Stomach (tissue), 4 donors: ENCODE results near the gene SOX12.

Experiments
- CTCF ChIP-seq, 7 experiments: fragments of 450-650 bp in 4 of 7; fragments of 200-600 bp in 3 of 7; sonication (generic) in 3 of 7; IDR thresholded peaks; one replicate each; pipeline ENCODE4 v1.5.1; 2016 to 2019; ENCODE audit warnings: antibody characterized with exemption in 7 of 7, control low read depth in 2 of 7, mild to moderate bottlenecking in 1 of 7
- EP300 ChIP-seq: sonication (generic); formaldehyde crosslinking; IDR thresholded peaks from one replicate; pipeline ENCODE4 v1.6.1; 2017; ENCODE audit warnings: antibody characterized with exemption
- POLR2A ChIP-seq, 4 donors: fragments of 450-650 bp; IDR thresholded peaks; one replicate each; pipeline ENCODE4 v1.6.1; 2016; ENCODE audit warnings: antibody characterized with exemption in 4 of 4, control low read depth in 2 of 4, mild to moderate bottlenecking in 1 of 4, moderate library complexity in 1 of 4
- POLR2AphosphoS5 ChIP-seq, 3 donors: sonication (generic); formaldehyde crosslinking; IDR thresholded peaks; one replicate each; pipeline ENCODE4 v1.6.1; 2016; ENCODE audit warnings: antibody characterized with exemption in 3 of 3

- TF ChIP-seq CTCF (IDR thresholded peaks at IDR 0.05) (no peak), POLR2A (IDR thresholded peaks at IDR 0.05) (no peak), POLR2AphosphoS5 (IDR thresholded peaks at IDR 0.05) (no peak), EP300 (no peak)
These were observed 13.3 kb upstream of the SOX12 start for GRCh38 chr20:312067-312466.
